Right lobe of liver (tissue), 6 donors: Measurements from ENCODE around the gene TECPR2. TPM values are rescaled to one million over a fixed set of nuclear protein-coding genes. Genes with fewer than 3 reads are reported as not detected.

Experiments
- ATAC-seq, 4 donors: fragments of 200-7000 bp; cut with Tn5 transposase; one replicate each; pipeline ENCODE4 v1.9.1; 2020; ENCODE audit warnings: mild to moderate bottlenecking in 4 of 4, moderate library complexity in 4 of 4
- DNase-seq, 3 donors: peaks; one replicate each; pipeline ENCODE4 v3.0.0-alpha.2; 2020
- H3K27ac ChIP-seq, 3 donors: fragments of 200-600 bp; one replicate each; pipeline ENCODE4 v1.8.0; 2022
- H3K27me3 ChIP-seq, 2 donors: fragments of 200-600 bp; one replicate each; pipeline ENCODE4 v1.8.0; 2022
- H3K36me3 ChIP-seq, 4 donors: fragments of 200-600 bp; sonication (generic) in 1 of 4; one replicate each; pipeline versions ENCODE4 v1.5.1 to v1.8.0; 2017 to 2022; ENCODE audit warnings: control low read depth in 1 of 4
- H3K4me1 ChIP-seq, 4 donors: fragments of 200-600 bp; sonication (generic) in 1 of 4; one replicate each; pipeline versions ENCODE4 v1.5.1 to v1.8.0; 2017 to 2022; ENCODE audit warnings: control low read depth in 1 of 4
- H3K4me3 ChIP-seq, 3 donors: fragments of 200-600 bp; one replicate each; pipeline ENCODE4 v1.8.0; 2022
- H3K9me3 ChIP-seq, 4 donors: fragments of 200-600 bp; sonication (generic) in 1 of 4; one replicate each; pipeline versions ENCODE4 v1.5.1 to v1.8.0; 2017 to 2022; ENCODE audit warnings: control low read depth in 1 of 4
- POLR2A ChIP-seq: fragments of 450-650 bp; IDR thresholded peaks from one replicate; pipeline ENCODE4 v1.6.1; 2017; ENCODE audit warnings: antibody characterized with exemption, mild to moderate bottlenecking
- WGBS: methylation state at CpG from one replicate; pipeline ENCODE4 v1.1.6; 2018; ENCODE audit warnings: low coverage, low lambda C conversion rate; ENCODE audit not compliant: insufficient coverage; ENCODE audit errors: missing lambda C conversion rate; 5-methylcytosine and 5-hydroxymethylcytosine counted together
- intact Hi-C, 2 donors: fragments of 100-400 bp; cut with DNase I; formaldehyde crosslinking; loops; one replicate each; pipeline versions ENCODE4 v1.11.2 to v1.14.1; 2022
- total RNA-seq, 6 experiments: library from RNA; depleted of rRNA in 2 of 6; stranded (reverse); fragments of >200 nt in 2 of 6; fragmentation: NEBNext Ultra II Directional in 3 of 6; extraction: Animal tissue kit (Norgen Biotek cat#: 25700) in 3 of 6; gene quantifications; one replicate each; pipeline versions ENCODE4 v1.1.0 to v1.2.4, GENCODE V29; 2016 to 2023
- TF ChIP-seq, protein P1 (sequence below), 4 donors: fragments of 200-600 bp in 3 of 4; fragments of 450-650 bp in 1 of 4; IDR thresholded peaks; one replicate each; pipeline versions ENCODE4 v1.5.1 to v1.8.0; 2016 to 2022; ENCODE audit warnings: antibody characterized with exemption in 4 of 4, mild to moderate bottlenecking in 2 of 4
- donor health status: DM: no; HTN: yes; CAD: no.
- donor health status: DM: no; HTN: no; CAD: no.
- donor health status: DM: no; HTN: no; CAD: no.
- donor health status: DM: no; HTN: yes; CAD: no.
- donor health status: DM: no; HTN: yes; CAD: no.

The TECPR2 gene
- total RNA-seq, 6 experiments from 2014 or later: 5.5 to 10.5 (median 9.4) TPM

GRCh38 chr14:102486513-102487203 is 123.9 kb downstream of the TECPR2 start:
- Histone ChIP-seq H3K36me3 (no peaks in the 10 kb centered on the region), H3K9me3 (no peaks in the 10 kb centered on the region), H3K27me3 (no peaks in the 10 kb centered on the region), H3K4me3 (no peak overlapping the region), H3K4me1 (no peaks in the 10 kb centered on the region), H3K27ac (no peak overlapping the region)
- 69% methylated on average over 12 of the region's 17 CpGs for WGBS
- ATAC-seq (no peak), DNase-seq (peak in 1 of 3 donors; percentile 26)
- intact Hi-C loops: no loop called here
- TF ChIP-seq, protein P1, sequence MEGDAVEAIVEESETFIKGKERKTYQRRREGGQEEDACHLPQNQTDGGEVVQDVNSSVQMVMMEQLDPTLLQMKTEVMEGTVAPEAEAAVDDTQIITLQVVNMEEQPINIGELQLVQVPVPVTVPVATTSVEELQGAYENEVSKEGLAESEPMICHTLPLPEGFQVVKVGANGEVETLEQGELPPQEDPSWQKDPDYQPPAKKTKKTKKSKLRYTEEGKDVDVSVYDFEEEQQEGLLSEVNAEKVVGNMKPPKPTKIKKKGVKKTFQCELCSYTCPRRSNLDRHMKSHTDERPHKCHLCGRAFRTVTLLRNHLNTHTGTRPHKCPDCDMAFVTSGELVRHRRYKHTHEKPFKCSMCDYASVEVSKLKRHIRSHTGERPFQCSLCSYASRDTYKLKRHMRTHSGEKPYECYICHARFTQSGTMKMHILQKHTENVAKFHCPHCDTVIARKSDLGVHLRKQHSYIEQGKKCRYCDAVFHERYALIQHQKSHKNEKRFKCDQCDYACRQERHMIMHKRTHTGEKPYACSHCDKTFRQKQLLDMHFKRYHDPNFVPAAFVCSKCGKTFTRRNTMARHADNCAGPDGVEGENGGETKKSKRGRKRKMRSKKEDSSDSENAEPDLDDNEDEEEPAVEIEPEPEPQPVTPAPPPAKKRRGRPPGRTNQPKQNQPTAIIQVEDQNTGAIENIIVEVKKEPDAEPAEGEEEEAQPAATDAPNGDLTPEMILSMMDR (IDR thresholded peaks at IDR 0.05): no peak
- no peak for TF ChIP-seq POLR2A

- DNase-seq: peak in 1 of 3 donors; percentile 2
Measured at GRCh38 chr14:102487204-102487577, 124.5 kb downstream of the TECPR2 start.

DNA sequence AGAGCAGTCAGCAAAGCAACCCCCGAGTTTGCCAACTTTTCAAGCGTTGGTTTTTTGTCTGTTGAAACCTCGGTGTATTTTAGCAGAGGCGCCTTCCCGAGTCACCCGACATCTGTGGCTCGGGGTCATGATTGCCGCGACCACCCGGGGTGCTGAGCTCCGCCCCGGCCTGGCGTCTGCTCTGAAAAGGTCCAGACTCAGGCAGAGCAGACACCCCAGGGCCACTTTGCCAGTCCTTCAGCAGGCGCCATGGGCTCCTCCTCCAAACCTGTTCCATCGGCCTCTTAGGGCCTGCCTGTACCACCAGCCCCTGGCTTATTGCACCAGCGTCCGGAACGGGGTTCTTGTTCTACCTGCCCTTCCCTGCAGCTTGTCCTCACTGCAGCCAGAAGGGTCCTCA is 127.7 kb downstream of the TECPR2 start:
- intact Hi-C loops: no loop called here
- no peaks in the 10 kb centered on the region for H3K9me3 ChIP-seq
- ATAC-seq (no peak), DNase-seq (peak in 2 of 3 donors; percentile 8 to 38)
- H3K36me3 ChIP-seq: no peaks in the 10 kb centered on the region
- 87% methylated on average over 8 of the region's 18 CpGs for WGBS
- no peaks in the 10 kb centered on the region for H3K4me1 ChIP-seq
- TF ChIP-seq, protein P1 (IDR thresholded peaks at IDR 0.05): no peak
- no peak for TF ChIP-seq POLR2A
- H3K27ac ChIP-seq: no peak overlapping the region
- no peaks in the 10 kb centered on the region for H3K27me3 ChIP-seq
- H3K4me3 ChIP-seq: no peak overlapping the region

More at GRCh38 chr14:102487204-102487577, 124.5 kb downstream of the TECPR2 start:
- no peaks in the 10 kb centered on the region for H3K36me3 ChIP-seq
- no peak overlapping the region for H3K27ac ChIP-seq
- TF ChIP-seq, protein P1 (IDR thresholded peaks at IDR 0.05): no peak
- no peak for TF ChIP-seq POLR2A
- H3K9me3 ChIP-seq: no peaks in the 10 kb centered on the region
- ATAC-seq: no peak
- H3K4me3 ChIP-seq: no peak overlapping the region
- no peaks in the 10 kb centered on the region for H3K27me3 ChIP-seq
- intact Hi-C loops: no loop called here
- no peaks in the 10 kb centered on the region for H3K4me1 ChIP-seq
- 72% methylated on average over 6 of the region's 7 CpGs for WGBS

- Histone ChIP-seq H3K4me3 (no peak overlapping the region), H3K36me3 (no peaks in the 10 kb centered on the region), H3K4me1 (no peaks in the 10 kb centered on the region), H3K27me3 (no peaks in the 10 kb centered on the region), H3K9me3 (no peaks in the 10 kb centered on the region), H3K27ac (no peak overlapping the region)
- intact Hi-C loops: no loop called here
- TF ChIP-seq, protein P1 (IDR thresholded peaks at IDR 0.05): no peak
- no peak for TF ChIP-seq POLR2A
- ATAC-seq (no peak), DNase-seq (peak in 1 of 3 donors; percentile 1)
- WGBS: 86% methylated on average over 3 of the region's 3 CpGs
Measured at GRCh38 chr14:102491366-102491765, 128.6 kb downstream of the TECPR2 start.
